ENCODE data around the gene ENOX1. TPM values are rescaled to one million over a fixed set of nuclear protein-coding genes. Genes with fewer than 3 reads are reported as not detected.

Gene ENOX1
- total and polyA plus RNA-seq, 2 of the 8 experiments (the other 6 are each of a cell fraction or from before 2014, with no cell fraction given), result 0.23 to 0.37 TPM

DNA sequence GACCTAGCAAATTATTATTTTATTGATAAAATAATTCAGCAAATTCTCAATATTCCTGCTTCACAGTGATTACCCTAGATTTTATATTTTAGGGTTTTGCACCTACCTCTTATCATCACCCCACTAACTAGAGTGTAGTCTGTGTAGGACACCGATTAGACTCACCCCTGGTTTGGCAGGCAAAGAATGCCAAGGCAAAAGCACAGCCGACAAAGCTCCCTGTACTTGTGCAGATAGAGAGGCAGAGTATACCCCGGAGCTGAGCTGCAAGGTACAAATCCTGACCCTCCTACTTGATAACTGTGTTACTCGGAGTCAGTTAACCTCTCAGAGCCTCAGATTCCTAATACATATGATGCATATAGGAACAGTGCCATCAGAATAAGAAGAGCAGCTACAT, 225.7 kb downstream of the ENOX1 start (continued):
- TF ChIP-seq, protein P1, sequence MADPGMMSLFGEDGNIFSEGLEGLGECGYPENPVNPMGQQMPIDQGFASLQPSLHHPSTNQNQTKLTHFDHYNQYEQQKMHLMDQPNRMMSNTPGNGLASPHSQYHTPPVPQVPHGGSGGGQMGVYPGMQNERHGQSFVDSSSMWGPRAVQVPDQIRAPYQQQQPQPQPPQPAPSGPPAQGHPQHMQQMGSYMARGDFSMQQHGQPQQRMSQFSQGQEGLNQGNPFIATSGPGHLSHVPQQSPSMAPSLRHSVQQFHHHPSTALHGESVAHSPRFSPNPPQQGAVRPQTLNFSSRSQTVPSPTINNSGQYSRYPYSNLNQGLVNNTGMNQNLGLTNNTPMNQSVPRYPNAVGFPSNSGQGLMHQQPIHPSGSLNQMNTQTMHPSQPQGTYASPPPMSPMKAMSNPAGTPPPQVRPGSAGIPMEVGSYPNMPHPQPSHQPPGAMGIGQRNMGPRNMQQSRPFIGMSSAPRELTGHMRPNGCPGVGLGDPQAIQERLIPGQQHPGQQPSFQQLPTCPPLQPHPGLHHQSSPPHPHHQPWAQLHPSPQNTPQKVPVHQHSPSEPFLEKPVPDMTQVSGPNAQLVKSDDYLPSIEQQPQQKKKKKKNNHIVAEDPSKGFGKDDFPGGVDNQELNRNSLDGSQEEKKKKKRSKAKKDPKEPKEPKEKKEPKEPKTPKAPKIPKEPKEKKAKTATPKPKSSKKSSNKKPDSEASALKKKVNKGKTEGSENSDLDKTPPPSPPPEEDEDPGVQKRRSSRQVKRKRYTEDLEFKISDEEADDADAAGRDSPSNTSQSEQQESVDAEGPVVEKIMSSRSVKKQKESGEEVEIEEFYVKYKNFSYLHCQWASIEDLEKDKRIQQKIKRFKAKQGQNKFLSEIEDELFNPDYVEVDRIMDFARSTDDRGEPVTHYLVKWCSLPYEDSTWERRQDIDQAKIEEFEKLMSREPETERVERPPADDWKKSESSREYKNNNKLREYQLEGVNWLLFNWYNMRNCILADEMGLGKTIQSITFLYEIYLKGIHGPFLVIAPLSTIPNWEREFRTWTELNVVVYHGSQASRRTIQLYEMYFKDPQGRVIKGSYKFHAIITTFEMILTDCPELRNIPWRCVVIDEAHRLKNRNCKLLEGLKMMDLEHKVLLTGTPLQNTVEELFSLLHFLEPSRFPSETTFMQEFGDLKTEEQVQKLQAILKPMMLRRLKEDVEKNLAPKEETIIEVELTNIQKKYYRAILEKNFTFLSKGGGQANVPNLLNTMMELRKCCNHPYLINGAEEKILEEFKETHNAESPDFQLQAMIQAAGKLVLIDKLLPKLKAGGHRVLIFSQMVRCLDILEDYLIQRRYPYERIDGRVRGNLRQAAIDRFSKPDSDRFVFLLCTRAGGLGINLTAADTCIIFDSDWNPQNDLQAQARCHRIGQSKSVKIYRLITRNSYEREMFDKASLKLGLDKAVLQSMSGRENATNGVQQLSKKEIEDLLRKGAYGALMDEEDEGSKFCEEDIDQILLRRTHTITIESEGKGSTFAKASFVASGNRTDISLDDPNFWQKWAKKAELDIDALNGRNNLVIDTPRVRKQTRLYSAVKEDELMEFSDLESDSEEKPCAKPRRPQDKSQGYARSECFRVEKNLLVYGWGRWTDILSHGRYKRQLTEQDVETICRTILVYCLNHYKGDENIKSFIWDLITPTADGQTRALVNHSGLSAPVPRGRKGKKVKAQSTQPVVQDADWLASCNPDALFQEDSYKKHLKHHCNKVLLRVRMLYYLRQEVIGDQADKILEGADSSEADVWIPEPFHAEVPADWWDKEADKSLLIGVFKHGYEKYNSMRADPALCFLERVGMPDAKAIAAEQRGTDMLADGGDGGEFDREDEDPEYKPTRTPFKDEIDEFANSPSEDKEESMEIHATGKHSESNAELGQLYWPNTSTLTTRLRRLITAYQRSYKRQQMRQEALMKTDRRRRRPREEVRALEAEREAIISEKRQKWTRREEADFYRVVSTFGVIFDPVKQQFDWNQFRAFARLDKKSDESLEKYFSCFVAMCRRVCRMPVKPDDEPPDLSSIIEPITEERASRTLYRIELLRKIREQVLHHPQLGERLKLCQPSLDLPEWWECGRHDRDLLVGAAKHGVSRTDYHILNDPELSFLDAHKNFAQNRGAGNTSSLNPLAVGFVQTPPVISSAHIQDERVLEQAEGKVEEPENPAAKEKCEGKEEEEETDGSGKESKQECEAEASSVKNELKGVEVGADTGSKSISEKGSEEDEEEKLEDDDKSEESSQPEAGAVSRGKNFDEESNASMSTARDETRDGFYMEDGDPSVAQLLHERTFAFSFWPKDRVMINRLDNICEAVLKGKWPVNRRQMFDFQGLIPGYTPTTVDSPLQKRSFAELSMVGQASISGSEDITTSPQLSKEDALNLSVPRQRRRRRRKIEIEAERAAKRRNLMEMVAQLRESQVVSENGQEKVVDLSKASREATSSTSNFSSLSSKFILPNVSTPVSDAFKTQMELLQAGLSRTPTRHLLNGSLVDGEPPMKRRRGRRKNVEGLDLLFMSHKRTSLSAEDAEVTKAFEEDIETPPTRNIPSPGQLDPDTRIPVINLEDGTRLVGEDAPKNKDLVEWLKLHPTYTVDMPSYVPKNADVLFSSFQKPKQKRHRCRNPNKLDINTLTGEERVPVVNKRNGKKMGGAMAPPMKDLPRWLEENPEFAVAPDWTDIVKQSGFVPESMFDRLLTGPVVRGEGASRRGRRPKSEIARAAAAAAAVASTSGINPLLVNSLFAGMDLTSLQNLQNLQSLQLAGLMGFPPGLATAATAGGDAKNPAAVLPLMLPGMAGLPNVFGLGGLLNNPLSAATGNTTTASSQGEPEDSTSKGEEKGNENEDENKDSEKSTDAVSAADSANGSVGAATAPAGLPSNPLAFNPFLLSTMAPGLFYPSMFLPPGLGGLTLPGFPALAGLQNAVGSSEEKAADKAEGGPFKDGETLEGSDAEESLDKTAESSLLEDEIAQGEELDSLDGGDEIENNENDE (IDR thresholded peaks at IDR 0.05; ENCODE audit: insufficient replicate concordance, low read length), result no peak

Measured in H1 (cell line).